Effector CD4-positive, alpha-beta T cell (primary cell): Measurements from ENCODE around the gene HLA-DMA.

ENCODE experiments used
- DNase-seq: peaks from one replicate; pipeline ENCODE4 v3.0.0-alpha.2; 2020

HLA-DMA gene

DNA sequence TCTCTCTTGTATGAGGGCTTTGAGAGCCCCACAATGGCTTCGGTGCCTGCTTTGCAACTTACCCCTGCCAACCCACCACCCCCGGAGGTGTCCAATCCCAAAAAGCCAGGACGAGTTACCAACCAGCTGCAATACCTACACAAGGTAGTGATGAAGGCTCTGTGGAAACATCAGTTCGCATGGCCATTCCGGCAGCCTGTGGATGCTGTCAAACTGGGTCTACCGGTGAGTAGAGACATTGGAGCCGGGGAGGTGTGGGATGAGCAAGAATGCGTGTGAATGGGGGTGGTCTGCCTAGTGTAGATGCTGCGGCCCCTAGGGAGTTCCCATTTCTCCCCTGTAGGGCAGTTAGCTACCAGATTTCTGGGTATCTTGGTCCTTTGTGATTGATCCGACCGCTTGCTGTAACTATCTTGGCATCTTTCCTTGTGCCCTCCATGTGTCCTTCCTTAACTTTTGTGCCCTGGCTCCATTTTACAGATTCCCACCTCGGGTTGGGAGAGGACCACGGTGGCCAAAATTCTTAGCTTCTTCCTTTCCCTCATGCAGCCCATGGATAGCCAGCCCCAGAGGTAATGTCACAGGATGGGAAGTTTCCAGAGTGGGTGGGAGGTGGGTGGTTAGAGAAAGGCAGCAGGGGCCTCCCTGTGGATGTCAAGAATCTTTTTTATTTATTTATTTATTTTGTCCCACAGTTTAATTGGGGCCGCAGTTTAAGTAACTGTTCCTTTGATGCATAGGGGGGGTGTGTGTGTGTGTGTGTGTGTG is 21.8 kb upstream of the HLA-DMA start:
- no peak for DNase-seq

DNA sequence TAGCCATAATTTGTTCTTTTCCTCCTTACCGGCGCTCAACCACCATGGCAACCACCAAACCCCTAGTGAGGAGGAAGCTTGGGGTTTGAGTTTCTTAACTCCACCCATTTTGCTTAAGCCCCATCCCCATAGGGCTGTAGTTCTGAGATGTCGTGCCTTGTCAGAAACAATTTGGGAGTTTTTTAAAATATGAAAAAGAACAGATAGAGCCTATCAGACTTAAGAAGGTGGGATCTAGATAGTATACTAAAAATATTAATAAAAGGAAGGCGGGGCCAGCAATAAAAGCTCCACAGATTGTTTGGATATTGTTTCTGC is 21.1 kb upstream of the HLA-DMA start:
- DNase-seq = no peak

DNA sequence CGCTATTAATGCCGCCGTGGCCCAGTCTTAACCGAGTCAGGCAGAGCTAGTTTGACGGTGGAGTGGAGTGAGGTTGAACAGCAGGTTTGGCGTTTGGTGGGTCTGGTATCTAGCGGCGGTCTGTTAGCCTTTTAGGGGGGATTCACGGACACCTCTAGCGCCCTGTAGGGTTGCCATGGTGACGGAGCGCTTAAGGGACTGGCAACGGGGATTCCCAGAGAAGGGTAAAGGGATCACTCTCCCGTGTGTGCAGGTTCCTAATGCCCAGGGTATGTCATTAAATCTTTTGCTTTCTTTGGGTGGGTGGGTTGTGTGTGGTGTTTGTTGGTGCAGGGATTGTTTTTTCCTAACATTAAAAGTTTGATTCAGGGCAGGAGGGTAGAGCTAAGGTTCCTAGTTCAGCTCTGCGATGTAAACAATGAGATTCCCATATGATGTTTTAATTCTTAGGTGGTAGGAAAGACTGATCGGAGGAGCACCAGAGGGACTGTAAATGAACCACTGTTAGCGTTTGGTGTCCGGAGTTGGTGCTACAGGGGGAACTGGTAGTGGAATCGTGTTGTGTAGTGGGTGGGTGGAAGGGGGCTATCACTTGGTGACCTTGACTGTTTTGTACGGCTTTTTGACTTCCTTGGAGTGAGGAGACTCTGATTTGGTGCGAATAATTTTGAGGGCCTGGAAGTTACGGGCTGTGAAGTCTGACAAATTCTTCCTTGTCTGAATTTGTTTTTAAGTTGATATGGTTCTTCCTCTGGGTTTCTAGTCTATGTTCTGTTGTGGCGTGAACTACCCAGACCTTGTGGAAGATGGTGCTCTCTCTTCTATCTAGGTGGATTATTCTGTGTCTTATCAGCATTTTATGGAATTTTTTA is 20.5 kb upstream of the HLA-DMA start:
- DNase-seq = peak; percentile 69

DNA sequence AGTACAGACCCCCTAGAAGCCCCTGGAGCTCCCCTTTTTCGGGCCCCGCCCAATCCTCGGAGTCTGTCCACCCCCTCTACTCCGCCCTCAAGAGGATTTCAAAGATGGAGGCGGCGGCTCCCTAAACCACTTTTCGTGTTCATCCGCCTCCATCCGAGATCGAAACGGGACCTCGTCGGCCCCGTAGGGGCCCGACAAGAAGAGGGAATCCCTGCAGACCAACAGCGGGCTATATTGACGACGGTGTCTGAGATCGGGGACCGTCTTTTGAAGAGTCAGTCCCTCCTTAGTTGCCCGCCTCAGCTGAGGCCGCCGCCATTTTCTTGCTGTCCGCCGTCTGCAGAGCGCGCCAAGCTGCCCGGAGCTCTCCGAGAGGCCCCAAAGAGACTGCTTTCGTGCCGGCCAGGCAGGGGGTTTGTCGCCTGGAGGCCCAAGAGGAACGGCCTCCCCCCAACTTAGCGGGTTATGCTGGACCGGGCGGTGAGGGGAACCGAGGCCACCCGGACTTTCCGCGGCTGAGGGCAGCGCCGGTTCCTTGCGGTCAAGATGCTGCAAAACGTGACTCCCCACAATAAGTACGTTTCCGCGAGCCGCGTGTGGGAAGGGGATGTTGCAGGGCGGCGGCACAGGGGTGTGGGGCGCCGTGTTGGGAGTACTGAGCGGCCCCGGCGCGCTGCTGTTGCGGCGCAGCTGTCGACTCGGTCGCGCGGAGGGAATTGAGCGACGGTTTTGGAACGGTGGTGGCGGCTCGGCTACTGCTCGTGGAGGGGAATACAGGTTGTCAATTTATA is 19.7 kb upstream of the HLA-DMA start:
- DNase-seq = peak; percentile 47

DNA sequence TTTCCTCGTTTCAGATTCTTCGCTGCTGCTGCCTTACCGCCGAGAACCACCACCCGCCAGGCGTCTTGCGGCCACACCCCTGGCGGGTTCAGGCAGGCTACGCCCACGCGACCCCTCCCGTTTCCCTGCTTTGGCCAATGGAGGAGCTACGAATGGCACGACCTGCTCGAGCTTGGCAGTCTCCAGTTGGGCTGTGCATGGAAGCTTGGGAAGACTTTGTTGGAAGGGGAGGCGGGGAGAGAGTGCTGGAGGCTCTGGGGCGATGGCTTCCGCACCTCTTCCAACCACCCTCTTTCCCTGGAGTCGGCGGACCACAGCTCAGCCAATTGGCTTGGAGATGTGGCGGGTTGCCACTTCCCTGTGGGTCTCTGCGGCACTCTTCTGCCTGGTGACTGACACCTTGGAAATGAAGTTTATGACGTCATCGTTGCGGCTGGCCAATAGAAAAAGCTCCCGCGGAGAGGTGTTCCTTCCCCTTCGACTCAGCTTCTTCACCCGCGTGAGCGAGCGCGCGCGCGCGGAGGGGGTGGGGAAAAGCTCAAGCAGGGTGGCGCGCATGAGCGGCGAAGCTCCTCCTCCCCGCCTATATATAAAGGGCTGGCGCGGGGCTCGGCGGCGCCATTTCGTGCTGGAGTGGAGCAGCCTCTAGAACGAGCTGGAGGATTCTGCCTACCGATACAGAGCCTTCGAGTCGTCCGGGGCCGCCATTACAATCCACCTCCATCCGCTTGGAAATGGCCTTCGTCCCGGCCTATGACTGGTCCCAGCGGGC is 18.9 kb upstream of the HLA-DMA start:
- peak; percentile 99 for DNase-seq

DNA sequence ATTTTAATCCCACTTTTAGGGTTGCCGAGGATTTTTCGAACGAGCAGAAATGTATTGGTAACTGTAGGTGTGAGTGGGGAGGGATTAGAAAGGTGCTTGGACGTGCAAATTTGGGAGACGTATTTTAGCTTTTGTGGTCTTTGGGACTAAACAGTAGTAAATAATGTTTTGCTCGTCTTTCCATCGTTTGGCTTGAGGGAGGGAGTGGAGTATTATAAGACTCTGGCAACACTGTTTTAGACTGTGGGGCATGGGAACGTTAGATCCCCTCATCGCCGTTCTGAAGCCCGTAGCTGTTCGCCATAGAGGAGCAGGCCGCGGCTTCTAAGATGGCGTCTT is 18.3 kb upstream of the HLA-DMA start:
- DNase-seq = no peak

DNA sequence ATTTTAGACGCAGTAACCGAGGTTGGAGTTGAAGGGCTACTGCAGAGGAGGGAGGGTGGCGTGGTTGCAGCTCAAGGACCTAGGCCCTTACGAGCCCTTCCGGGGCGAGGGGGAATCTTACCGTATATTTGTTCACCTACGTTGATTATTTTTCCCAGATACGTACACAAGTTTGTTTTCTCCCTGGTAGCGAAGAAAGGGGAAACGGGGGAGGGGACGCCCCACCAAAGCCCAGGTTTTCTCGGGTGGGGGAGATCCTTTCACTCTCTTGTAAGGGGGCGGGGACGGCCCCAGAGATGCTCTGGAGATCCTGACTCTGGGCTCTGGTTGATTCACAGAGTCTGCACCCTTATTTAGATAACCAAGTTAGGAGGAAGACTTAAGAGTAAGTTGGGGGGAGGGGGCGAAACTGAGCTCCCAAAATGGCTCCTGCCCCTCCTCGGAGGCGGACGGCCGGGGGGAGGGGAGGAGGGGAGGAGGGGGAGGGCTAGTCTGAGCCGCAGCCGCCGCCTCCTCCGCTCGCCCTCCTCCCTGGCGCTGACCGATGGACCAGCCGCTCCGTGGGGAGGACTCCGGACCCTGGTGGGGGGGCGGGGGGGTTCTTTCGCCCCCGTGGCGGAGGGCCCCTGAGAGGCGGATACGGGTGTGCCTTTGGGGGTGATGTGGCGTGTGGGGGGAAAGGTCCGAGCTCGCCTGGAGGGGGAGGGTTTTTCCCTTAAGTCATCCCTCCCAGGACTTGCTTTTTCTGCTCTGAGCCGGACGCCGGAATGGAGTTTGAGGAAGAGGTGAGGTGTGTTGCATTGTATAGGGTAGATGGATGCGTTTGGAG is 17.7 kb upstream of the HLA-DMA start:
- DNase-seq = peak; percentile 55

DNA sequence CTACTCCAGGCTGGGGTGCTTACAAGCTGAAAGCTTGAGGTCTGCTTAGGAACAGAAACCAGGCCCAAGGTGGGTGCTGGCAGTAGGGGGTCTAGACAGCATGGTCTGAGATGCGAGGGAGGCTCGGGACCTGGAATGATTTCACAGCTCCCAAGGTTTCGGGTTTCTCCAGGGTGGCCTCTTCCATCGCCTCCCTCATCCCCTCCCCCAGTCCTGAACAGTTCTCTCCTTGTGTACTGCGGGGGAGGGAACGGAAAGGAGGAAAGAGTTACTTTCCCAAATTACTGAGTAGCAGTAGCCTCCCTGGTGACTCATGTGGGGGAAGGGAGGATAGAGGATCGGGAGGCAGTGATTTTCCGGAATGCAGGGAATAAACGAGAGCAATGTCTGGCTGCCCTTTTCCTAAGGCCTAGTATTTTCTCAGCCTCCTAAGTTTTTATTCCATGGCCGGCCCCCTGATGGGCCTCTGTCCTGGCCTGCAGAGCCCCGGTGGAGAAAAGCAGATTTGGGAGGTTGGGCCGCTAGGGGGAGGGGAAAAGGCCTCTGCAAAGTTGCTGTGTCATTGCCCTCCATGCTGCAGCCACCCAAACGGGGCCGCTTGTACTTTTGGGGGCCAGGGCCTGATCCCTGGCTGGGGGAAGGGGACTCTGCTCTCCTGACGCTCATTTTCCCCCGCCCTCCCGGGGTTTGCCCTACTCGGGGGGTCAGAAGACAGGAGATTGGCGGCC is 17.0 kb upstream of the HLA-DMA start:
- peak; percentile 53 for DNase-seq

DNA sequence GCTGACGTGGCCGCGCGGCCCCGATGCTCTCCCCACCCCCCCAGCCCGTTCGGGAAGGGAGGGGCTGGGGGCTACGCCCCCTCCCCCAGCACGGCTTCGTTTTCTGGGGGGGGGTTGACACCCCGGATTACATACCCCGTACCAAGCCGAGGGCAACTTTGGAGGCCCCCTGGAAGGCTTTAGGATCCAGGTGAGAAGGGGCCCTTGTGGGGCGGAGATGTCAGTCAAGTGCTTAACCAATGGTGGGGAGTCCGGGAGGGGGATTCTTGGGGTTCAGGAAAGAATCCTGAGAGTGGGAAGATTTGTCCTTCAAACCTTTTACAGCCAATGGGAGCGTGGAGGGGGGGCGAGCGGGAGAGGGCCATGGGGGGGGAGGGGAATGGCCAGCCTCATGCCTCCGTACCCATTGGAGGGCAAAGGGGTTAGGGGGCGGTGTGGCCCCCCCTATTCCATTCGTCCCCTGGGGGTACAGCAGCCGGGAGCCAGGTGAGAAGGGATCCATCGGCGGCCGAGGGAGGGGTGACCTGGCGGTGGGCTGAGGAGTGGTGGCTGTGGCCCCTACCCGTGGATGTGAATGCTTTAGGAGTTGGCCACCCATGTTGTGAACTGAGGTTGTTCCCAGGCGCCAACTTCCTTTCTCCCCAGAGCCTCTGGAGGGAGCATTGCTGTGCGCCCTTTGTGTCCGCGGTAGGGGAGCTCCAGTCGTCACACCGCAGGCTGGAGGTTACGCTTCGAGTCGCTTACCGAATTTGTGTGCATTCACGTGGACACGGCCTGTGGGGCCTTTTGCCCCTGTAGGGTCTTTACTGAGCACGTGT is 16.2 kb upstream of the HLA-DMA start:
- peak; percentile 41 for DNase-seq

DNA sequence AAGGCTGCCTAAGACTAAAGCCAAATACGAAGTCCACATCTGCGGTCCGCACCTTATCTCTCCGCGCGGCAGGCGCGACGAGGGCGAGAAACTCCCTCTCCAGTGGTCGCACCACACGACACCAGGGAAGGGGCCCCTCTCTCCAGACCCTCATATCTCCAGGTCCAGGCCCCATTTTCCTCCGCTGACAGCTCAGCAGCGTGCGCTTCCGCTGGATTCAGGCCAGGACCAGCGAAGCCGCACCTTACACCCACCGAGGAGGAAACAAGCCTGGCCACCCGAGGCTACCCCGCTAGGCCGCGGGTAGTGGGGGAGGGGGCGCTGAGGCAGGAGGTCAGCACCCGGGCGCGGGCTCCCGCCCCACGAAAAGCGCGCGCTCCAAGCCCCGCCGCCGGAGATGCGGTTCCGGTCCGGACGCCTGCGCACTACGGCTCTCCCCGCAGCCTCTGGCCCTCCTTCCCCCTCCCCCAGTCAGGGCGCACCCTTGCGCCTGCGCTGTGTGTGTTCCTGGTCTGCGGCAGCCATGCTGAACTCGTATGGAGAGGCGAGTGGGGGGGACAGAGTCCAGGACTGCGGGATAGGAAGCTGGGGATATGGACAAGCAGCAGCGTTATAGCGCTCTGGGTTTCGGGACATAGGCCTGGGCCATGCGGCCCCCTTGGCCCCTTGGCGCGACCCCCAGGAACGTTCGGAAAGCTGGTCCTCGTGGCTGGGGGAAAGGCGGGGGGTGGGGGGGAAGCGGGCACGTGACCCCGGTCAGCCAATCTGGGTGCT is 15.4 kb upstream of the HLA-DMA start, which contains the start of gene BRD2:
Gene BRD2, plus strand, starts transcription at position 502 of the 774 bp plus-strand sequence. CDS start 4,305 bp downstream, outside the sequence.
- DNase-seq = peak; percentile 95

DNA sequence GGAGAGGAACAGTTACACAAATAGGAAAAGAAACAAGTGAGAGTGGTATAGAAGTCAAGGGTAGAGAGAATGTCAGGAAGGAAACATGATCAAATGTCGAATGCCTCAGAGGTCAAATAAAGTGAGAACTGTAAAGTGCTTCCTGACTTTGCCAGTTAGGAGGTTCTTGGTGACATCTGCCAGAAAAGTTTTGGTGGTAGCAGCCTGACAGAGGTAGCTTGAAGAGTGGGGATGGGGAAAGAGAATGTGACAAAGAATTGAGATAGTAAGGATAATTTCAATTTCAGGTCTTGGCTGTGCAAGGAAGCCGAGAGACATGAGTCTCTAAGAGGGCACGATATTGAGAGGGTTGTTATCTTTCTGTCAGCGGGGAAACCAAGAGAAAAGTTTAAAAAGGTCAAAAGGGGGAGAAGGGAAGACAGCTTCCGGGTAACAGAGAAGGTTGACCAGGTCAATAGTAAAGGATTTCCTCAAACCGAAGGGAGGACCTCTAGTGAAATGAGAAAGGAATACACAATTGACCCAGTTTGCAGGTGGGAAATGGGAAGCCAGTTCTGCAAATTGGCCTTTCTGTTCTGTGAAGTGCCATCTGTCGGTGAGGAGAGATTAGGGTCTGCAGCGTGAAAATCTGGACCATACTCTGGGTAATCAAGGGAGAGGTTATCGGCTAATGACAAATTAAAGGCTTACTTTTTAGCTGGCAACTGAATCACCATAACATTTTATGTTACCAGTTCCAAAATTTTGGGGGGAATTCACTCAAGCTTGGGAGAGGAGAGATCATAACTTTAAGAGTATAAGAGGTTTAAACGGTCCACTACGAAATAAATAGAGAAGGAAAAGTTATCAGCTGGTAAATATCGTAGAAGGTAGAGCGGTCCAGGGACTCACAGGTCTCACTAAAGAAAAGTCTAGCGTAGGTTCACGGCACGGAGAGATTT is 14.5 kb upstream of the HLA-DMA start:
- no peak for DNase-seq

DNA sequence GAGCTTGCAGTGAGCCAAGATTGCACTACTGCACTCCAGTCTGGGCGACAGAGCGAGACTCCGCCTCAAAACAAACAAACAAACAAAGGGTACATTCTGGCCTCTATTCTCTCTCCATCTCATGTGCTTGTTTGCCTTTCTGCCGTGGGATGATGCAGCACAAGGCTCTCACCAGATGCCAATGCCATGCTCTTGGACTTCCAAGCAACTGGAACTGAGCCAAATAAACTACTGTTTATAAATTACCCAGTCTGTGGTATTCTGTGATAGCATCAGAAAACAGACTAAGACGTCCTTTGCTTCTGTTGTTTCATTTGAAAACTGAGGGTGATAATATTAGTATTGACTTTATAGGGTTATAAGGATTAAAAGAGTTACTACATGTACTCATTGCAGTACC is 11.9 kb upstream of the HLA-DMA start:
- no peak for DNase-seq

DNA sequence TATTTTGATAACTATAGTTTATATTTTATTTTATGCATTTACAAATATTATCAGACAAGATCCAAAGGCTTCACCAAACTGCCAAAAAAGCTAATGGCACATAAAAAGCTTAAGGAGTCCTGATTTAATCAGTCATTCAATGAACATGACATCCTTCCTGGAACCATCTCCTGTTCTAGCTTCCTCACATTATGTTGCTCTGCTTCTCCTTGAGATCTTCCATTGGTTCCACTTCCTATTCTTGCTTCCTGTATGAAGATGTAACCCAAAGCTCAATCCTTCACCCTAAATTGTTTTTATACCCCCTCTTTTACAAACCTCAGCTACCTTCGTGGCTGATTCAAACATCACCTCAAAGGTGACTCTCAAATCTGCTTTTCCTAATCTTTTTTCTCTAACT is 11.0 kb upstream of the HLA-DMA start:
- DNase-seq = no peak

DNA sequence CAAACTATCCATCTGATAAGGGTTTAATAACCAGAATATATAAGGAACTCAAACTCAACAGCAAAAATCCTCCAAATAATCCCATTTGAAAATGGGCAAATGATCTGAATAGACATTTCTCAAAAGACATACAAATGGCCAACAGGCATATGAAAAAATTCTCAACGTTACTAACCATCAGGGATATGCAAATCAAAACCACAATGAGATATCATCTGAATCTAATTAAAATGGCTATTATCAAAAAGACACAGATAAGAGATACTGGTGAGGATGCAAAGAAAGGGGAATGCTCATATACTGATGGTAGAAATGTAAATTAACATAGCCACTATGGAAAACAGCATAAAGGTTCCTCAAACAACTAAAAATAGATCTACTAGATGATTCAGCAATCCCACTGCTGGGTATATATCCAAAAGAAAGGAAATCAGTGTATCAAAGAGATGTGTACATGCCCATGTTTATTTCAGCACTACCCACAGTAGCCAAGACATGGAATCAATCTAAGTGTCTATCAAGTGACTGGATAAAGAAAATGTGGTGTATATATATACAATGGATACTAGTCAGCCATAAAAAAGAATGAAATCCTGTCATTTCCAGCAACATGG is 9.4 kb upstream of the HLA-DMA start:
- no peak for DNase-seq

DNA sequence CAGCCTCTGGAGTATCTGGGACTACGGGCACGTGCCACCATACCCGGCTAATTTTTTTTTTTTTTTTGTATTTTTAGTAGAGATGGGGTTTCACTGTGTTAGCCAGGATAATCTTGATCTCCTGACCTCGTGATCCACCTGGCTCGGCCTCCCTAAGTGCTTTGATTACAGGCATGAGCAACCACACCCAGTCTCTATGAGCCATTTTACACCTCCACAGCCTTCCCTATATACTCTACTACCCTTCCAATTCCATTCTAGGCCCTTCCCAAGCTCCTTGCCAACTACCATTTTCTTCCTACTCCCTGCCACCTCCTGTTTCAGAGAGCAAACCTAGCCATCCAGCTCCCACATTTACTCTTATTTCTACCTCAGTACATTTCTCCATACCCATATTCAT is 7.7 kb upstream of the HLA-DMA start:
- no peak for DNase-seq

DNA sequence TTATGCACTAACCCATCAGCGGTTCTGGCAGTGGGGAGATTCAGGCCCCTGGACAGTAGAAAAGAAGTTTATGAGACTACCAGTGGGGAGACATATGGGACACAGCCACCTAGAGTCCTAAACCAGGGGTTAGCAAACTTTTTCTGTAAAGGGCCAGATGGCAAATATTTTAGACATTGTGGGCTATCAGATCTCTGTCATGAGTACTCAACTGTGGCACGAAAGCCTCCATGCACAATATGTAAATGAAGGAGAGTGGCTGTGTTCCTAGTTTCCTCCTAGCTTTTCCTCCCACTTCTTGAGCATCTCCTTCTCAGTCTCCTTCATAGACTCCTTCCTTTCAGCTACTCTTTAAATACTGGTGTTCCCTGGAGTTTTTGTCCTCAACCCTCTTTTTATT is 3.3 kb upstream of the HLA-DMA start:
- no peak for DNase-seq

DNA sequence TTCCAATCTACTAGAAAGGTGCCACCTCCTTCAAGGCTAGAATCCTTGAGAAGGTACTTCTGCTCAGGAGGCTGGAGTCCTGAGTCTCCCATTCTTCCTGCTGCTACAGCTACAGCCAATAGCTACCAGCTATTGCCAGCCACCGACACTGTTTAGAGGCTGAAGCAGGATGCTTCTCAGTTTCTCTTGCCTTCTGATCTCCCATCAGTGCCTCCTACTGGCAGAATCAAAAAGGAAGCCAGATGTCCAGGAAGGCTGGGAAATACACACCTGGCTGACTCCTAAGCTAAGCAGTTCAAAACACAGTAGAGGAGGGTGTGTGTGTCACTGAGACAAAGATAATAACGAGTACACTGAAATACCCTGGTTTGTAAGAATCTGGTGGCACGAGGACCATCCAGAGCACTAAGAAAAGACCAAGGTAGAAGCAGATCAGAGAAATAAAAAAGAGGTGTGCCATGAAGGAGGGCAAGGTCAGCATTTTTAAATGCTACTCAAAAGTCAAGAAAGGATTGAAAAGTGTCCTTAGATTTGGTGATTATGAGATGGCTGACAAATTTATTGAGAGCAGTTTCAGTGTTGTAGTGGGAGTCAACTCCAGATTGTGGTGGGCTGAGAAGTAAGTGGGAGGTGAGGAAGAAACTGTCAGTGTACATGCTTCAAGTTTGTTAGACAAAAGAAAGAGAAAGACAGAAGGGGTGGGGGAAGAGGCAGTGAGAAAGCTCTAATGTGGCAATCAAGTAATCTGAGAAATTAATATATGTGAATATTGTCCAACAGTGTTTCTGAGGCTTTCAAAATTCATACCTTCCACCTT is 2.3 kb upstream of the HLA-DMA start:
- no peak for DNase-seq
